Endothelial cell (in vitro differentiated cells): ENCODE measurements around the gene GLT8D2. TPM values are rescaled to one million over a fixed set of nuclear protein-coding genes. Genes with fewer than 3 reads are reported as not detected.

Experiments
- DNase-seq: peaks from one replicate; pipeline ENCODE4 v3.0.0; 2021; ENCODE audit warnings: low spot score
- H3K27ac Mint-ChIP-seq: one replicate; pipeline ENCODE4 v1.8.0; 2021; ENCODE audit warnings: mixed read lengths, inconsistent platforms; ENCODE audit not compliant: unreplicated experiment
- H3K27me3 Mint-ChIP-seq: one replicate; pipeline ENCODE4 v1.8.0; 2021; ENCODE audit warnings: mild to moderate bottlenecking, moderate library complexity, mixed read lengths, inconsistent platforms; ENCODE audit not compliant: unreplicated experiment
- H3K36me3 Mint-ChIP-seq: one replicate; pipeline ENCODE4 v1.8.0; 2021; ENCODE audit warnings: mild to moderate bottlenecking, low read depth, mixed read lengths, inconsistent platforms; ENCODE audit not compliant: unreplicated experiment
- H3K4me1 Mint-ChIP-seq: one replicate; pipeline ENCODE4 v1.8.0; 2021; ENCODE audit warnings: mild to moderate bottlenecking, mixed read lengths, inconsistent platforms; ENCODE audit not compliant: unreplicated experiment
- H3K4me3 Mint-ChIP-seq: one replicate; pipeline ENCODE4 v1.8.0; 2021; ENCODE audit warnings: mild to moderate bottlenecking, mixed read lengths, inconsistent platforms; ENCODE audit not compliant: unreplicated experiment
- H3K9me3 Mint-ChIP-seq: one replicate; pipeline ENCODE4 v1.8.0; 2021; ENCODE audit warnings: mixed read lengths, inconsistent platforms; ENCODE audit not compliant: unreplicated experiment
- total RNA-seq: library from RNA; stranded (reverse); fragmentation: NEBNext Ultra II Directional; extraction: Animal tissue kit (Norgen Biotek cat#: 25700); gene quantifications from one replicate; pipeline ENCODE4 v1.2.1, GENCODE V29; 2021; ENCODE audit not compliant: unreplicated experiment
- TF ChIP-seq, protein P1 (sequence below): fragments of 200-600 bp; sonication (generic); IDR thresholded peaks from one replicate; pipeline ENCODE4 v1.5.0; 2021; ENCODE audit warnings: antibody characterized with exemption; ENCODE audit not compliant: unreplicated experiment

Gene GLT8D2
- total RNA-seq, 1 donor from 2014 or later, result 3.8 TPM

DNA sequence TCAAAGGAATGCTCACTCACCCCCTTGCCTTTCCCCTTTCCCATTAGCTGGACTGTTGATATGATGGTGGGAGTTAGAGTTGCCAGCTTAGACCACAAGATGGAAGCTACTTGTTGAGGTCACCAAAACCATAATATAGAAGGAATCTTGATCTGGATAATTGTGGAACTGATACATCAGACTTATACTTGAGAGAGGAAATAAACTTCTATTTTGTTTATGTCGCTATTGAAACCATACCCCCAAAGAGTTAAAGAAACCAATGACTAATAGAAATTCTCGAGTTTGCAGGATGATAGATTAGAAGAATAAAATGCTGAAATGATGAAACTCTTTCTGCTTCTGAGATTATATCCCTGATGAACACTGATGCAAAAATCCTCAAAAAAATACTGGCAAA lies 46.4 kb downstream of the GLT8D2 start:
- peaks cover 2% of the 10 kb centered on the region for H3K27me3 Mint-ChIP-seq
- no peaks in the 10 kb centered on the region for H3K4me1 Mint-ChIP-seq
- no peak overlapping the region for H3K27ac Mint-ChIP-seq
- no peak for DNase-seq
- TF ChIP-seq, protein P1, sequence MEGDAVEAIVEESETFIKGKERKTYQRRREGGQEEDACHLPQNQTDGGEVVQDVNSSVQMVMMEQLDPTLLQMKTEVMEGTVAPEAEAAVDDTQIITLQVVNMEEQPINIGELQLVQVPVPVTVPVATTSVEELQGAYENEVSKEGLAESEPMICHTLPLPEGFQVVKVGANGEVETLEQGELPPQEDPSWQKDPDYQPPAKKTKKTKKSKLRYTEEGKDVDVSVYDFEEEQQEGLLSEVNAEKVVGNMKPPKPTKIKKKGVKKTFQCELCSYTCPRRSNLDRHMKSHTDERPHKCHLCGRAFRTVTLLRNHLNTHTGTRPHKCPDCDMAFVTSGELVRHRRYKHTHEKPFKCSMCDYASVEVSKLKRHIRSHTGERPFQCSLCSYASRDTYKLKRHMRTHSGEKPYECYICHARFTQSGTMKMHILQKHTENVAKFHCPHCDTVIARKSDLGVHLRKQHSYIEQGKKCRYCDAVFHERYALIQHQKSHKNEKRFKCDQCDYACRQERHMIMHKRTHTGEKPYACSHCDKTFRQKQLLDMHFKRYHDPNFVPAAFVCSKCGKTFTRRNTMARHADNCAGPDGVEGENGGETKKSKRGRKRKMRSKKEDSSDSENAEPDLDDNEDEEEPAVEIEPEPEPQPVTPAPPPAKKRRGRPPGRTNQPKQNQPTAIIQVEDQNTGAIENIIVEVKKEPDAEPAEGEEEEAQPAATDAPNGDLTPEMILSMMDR, result no peak
- no peaks in the 10 kb centered on the region for H3K9me3 Mint-ChIP-seq
- H3K36me3 Mint-ChIP-seq, result no peaks in the 10 kb centered on the region
- H3K4me3 Mint-ChIP-seq, result no peak overlapping the region

DNA sequence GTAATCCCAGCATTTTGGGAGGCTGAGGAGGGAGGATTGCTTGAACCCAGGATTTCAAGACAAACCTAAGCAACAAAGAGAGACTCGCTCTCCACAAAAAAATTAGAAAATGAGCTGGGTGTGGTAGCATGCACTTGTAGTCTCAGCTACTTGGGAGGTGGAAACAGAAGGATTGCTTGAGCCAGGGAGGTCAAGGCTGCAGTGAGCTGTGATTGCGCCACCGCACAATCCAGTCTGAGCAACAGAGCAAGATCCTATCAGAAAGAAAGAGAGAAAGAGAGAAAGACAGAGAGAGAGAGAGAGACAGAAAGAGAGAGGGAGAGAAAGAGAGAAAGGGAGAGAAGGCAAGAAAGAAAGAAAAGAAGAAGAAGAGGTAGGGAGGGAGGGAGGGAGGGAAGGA lies 47.3 kb downstream of the GLT8D2 start:
- Mint-ChIP-seq H3K27me3 (no peaks in the 10 kb centered on the region), H3K4me1 (no peaks in the 10 kb centered on the region), H3K27ac (no peak overlapping the region), H3K9me3 (no peaks in the 10 kb centered on the region), H3K4me3 (no peak overlapping the region), H3K36me3 (no peaks in the 10 kb centered on the region)
- DNase-seq, result no peak
- TF ChIP-seq, protein P1, result no peak

DNA sequence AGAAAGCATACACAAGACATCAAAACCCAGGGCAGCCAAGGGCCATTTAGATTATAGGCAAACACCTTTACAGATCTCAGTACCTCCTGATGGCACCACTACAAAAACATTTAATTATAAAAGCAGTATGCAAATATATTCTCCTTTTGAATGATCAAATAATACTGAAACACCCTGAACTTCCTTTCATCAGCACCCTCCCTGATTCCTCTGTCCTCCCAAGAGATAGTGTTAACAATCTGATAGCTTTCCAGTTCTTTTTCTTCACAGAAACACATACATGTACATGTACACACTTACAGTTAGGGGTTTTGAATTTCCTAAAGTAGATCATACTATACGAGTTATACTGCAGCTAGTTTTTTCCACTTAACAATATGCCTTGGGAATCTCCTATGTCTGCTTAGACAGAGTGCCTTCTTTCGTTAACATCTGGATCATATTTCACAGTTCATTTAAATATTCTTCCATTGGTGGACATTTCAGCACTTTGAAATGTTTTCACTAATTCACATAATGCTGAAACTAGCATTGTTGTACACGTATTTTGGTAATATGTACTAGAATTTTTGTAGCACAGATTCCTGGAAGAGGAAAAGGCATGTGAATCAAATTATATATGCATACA lies 49.1 kb downstream of the GLT8D2 start:
- Mint-ChIP-seq H3K4me1 (no peaks in the 10 kb centered on the region), H3K4me3 (no peak overlapping the region), H3K27ac (no peak overlapping the region), H3K9me3 (no peaks in the 10 kb centered on the region), H3K27me3 (no peaks in the 10 kb centered on the region), H3K36me3 (no peaks in the 10 kb centered on the region)
- TF ChIP-seq, protein P1, result no peak
- no peak for DNase-seq

DNA sequence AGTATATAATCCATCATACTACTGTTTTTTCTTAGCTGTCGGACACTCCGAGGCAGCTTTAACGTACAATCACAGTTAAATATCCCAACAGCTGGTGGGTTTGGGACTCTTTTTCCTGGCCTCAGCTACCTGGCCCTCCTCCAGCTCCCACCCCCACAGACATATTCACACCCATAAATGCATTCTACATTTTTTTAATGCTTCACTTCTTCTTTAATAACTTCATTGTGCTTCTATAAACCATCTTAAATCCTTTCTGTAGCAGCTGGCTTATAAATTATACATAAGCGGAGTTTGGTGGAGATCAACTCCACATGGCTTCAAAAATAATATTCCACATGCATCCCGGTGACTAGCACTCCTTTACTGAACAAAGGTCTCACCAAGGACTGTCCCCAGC lies 51.0 kb downstream of the GLT8D2 start:
- no peak for DNase-seq
- Mint-ChIP-seq H3K4me3 (no peak overlapping the region), H3K36me3 (no peaks in the 10 kb centered on the region), H3K27me3 (no peaks in the 10 kb centered on the region), H3K4me1 (no peaks in the 10 kb centered on the region), H3K9me3 (no peaks in the 10 kb centered on the region), H3K27ac (no peak overlapping the region)
- TF ChIP-seq, protein P1, result no peak

DNA sequence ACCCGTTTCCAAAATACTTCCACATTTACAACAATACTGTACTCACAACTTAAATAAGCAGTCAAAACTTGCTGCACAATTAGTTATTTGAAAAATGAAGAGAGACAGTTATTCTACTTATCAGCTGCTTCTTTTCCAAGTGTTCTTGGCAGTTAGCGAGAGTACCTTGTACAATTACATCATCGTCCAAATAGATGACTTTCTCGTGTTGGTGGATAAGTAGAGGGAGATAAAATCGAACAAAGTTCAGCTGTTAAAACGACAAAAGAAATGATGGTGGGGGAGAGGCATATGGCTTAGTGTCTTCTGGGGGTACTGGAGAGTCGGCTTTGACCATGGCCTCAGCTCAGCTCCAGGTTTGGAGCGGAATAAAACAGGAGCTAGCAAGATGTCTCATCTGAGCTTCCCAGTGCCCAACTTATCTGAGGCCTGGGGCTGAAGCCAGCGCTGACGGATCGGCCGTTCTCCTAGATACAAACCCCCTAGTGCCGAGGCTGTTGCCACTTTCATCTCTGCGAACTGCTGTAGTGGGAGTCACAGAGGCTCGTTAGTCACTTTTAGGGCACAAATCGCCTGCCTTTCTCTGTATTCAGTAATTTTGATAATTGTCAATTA lies 52.6 kb downstream of the GLT8D2 start:
- no peaks in the 10 kb centered on the region for H3K9me3 Mint-ChIP-seq
- H3K27me3 Mint-ChIP-seq, result no peaks in the 10 kb centered on the region
- no peak overlapping the region for H3K4me3 Mint-ChIP-seq
- DNase-seq, result no peak
- no peaks in the 10 kb centered on the region for H3K36me3 Mint-ChIP-seq
- H3K4me1 Mint-ChIP-seq, result no peaks in the 10 kb centered on the region
- TF ChIP-seq, protein P1, result no peak
- H3K27ac Mint-ChIP-seq, result no peak overlapping the region
